Activated naive CD8-positive, alpha-beta T cell treated with anti-CD3 and anti-CD28 coated beads, Interleukin-2, amount 50 U/mL, for 24 hours (primary cell): ENCODE measurements around the gene OSBP2.
A peak's percentile ranks its signal among the peaks of the same experiment; 100 is the strongest.
"Not testable (repeated sequence)": the region's sequence is repeated elsewhere in the genome, so short reads cannot be mapped to it uniquely, and the experiment has no call there.

Experiments used
- ATAC-seq: fragments of 150-1000 bp; cut with Tn5 transposase; one replicate; pipeline ENCODE4 v1.10.0; 2021
- DNase-seq: peaks from one replicate; pipeline ENCODE4 v3.0.0; 2021
- H3K27ac Mint-ChIP-seq: one replicate; pipeline ENCODE4 v1.8.0; 2021; ENCODE audit warnings: mild to moderate bottlenecking, mixed read lengths
- H3K27me3 Mint-ChIP-seq: one replicate; pipeline ENCODE4 v1.8.0; 2021; ENCODE audit warnings: mixed read lengths
- H3K36me3 Mint-ChIP-seq: one replicate; pipeline ENCODE4 v1.8.0; 2021; ENCODE audit warnings: low read depth, mixed read lengths
- H3K4me1 Mint-ChIP-seq: one replicate; pipeline ENCODE4 v1.8.0; 2021; ENCODE audit warnings: mixed read lengths
- H3K4me3 Mint-ChIP-seq: one replicate; pipeline ENCODE4 v1.8.0; 2021; ENCODE audit warnings: mild to moderate bottlenecking, moderate library complexity, mixed read lengths
- H3K9me3 Mint-ChIP-seq: one replicate; pipeline ENCODE4 v1.8.0; 2021; ENCODE audit warnings: mixed read lengths

The OSBP2 gene

GRCh38 chr22:30718491-30718890 is 23.8 kb downstream of the OSBP2 start:
- Mint-ChIP-seq H3K27ac (no peak overlapping the region), H3K36me3 (no peaks in the 10 kb centered on the region), H3K9me3 (no peaks in the 10 kb centered on the region), H3K27me3 (no peaks in the 10 kb centered on the region), H3K4me1 (no peaks in the 10 kb centered on the region), H3K4me3 (no peak overlapping the region)
- ATAC-seq (no peak), DNase-seq (no peak)

GRCh38 chr22:30718938-30719337 is 24.3 kb downstream of the OSBP2 start:
- no peaks in the 10 kb centered on the region for H3K4me1 Mint-ChIP-seq
- no peak for ATAC-seq

GRCh38 chr22:30720263-30720837 is 25.7 kb downstream of the OSBP2 start:
- ATAC-seq, result no peak

More at GRCh38 chr22:30718938-30719337, 24.3 kb downstream of the OSBP2 start:
- Mint-ChIP-seq H3K36me3 (no peaks in the 10 kb centered on the region), H3K4me3 (no peak overlapping the region), H3K27ac (no peak overlapping the region), H3K9me3 (no peaks in the 10 kb centered on the region), H3K27me3 (no peaks in the 10 kb centered on the region)
- DNase-seq, result no peak

DNA sequence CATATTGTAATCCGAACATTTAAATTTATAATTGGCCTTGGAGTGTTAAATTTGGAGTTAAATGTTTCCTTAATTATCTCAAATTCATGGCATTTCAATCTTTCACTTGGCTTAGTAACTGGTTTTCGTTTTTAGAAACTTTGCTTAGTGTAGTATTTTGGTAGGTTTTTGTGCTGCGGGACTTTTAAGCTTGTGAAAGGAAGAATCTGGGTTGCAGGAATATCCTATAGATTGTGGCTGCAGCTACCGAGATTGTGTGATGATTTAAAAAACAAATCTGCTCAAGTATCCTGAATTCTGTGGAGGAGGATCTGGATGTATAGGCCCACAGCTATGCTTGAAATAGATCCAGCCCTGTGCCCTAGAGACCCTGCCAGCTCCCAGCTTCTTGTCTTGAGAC is 27.1 kb downstream of the OSBP2 start:
- H3K4me1 Mint-ChIP-seq, result no peaks in the 10 kb centered on the region
- H3K9me3 Mint-ChIP-seq, result no peaks in the 10 kb centered on the region
- H3K4me3 Mint-ChIP-seq, result no peak overlapping the region
- no peaks in the 10 kb centered on the region for H3K27me3 Mint-ChIP-seq
- no peak for DNase-seq
- H3K27ac Mint-ChIP-seq, result no peak overlapping the region
- no peaks in the 10 kb centered on the region for H3K36me3 Mint-ChIP-seq
- no peak for ATAC-seq

More at GRCh38 chr22:30720263-30720837, 25.7 kb downstream of the OSBP2 start:
- no peaks in the 10 kb centered on the region for H3K27me3 Mint-ChIP-seq
- no peaks in the 10 kb centered on the region for H3K36me3 Mint-ChIP-seq
- H3K27ac Mint-ChIP-seq, result no peak overlapping the region
- no peak for DNase-seq
- H3K4me1 Mint-ChIP-seq, result no peaks in the 10 kb centered on the region
- no peaks in the 10 kb centered on the region for H3K9me3 Mint-ChIP-seq
- H3K4me3 Mint-ChIP-seq, result no peak overlapping the region

DNA sequence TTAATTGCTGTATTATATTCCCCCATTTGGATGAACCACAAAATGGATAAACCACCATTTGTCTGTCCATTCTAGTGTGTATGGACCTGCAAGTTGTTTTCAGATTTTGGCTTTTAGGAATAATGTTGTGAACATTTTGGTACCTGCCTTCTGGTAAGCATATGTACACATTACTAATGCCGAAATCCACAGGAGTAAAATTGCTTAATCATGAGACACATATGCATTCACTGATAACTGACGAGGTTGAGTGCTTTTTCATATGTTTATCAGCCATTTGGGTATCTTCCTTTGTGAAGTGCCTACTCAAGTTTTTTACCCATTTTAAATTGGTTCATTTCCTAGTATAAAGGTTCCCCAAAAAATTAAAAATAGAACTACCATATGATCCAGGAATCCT is 34.2 kb downstream of the OSBP2 start:
- Mint-ChIP-seq H3K9me3 (no peaks in the 10 kb centered on the region), H3K4me1 (no peaks in the 10 kb centered on the region), H3K36me3 (no peaks in the 10 kb centered on the region), H3K27me3 (peaks cover 2% of the 10 kb centered on the region), H3K4me3 (no peak overlapping the region), H3K27ac (no peak overlapping the region)
- DNase-seq (no peak), ATAC-seq (no peak)

DNA sequence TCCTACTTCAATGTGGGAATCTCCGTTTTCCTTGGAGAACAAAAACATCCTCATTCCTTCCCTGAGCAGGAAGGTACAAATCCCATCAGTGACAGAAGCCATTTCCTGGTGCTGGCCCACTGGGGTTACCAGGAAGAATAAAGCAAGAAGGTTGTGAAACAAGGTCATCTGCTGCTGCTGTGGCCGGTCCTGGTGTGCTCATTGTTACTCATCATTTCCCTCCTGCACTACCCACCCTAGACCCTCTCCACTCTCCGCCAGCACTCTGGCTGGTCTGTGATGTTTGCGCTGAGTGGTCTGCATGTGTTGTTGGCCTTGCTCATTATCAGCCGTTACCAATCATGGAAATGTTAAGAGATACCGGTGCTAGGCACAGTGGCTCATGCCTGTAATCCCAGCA is 37.0 kb downstream of the OSBP2 start:
- H3K9me3 Mint-ChIP-seq, result no peaks in the 10 kb centered on the region
- H3K36me3 Mint-ChIP-seq, result no peaks in the 10 kb centered on the region
- ATAC-seq (no peak), DNase-seq (no peak)
- no peaks in the 10 kb centered on the region for H3K4me1 Mint-ChIP-seq
- H3K27ac Mint-ChIP-seq, result no peak overlapping the region
- no peak overlapping the region for H3K4me3 Mint-ChIP-seq
- peaks cover 2% of the 10 kb centered on the region for H3K27me3 Mint-ChIP-seq

- Mint-ChIP-seq H3K36me3 (no peaks in the 10 kb centered on the region), H3K4me1 (no peaks in the 10 kb centered on the region), H3K4me3 (no peak overlapping the region), H3K27ac (no peak overlapping the region), H3K9me3 (no peaks in the 10 kb centered on the region), H3K27me3 (peaks cover under 1% of the 10 kb centered on the region)
- no peak for DNase-seq
- no peak for ATAC-seq
Observed at GRCh38 chr22:30732426-30732825, 37.8 kb downstream of the OSBP2 start.

GRCh38 chr22:30733181-30733631 is 38.5 kb downstream of the OSBP2 start:
- no peaks in the 10 kb centered on the region for H3K9me3 Mint-ChIP-seq
- no peak overlapping the region for H3K27ac Mint-ChIP-seq
- H3K4me3 Mint-ChIP-seq, result no peak overlapping the region
- no peaks in the 10 kb centered on the region for H3K4me1 Mint-ChIP-seq
- no peak for ATAC-seq
- DNase-seq, result no peak
- no peaks in the 10 kb centered on the region for H3K36me3 Mint-ChIP-seq
- peaks cover 3% of the 10 kb centered on the region for H3K27me3 Mint-ChIP-seq

DNA sequence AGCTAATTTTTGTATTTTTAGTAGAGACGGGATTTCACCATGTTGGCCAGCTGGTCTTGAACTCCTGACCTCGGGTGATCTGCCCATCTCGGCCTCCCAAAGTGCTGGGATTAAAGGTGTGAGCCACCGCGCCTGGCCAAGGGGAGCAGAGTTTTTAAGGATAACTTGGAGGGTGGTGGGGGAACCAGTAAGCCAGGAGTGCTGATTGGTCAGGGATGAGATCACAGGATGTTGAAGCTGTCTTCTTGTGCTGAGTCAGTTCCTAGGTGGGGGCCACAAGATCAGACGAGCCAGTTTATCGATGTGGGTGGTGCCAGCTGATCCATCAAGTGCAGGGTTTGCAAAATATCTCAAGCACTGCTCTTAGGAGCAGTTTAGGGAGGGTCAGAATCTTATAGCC is 45.3 kb downstream of the OSBP2 start:
- H3K36me3 Mint-ChIP-seq, H3K9me3 Mint-ChIP-seq, H3K4me3 Mint-ChIP-seq, ATAC-seq, DNase-seq: not testable (repeated sequence)
- H3K27ac Mint-ChIP-seq, result peak overlapping the region; percentile 55
- H3K27me3 Mint-ChIP-seq, result peaks cover 12% of the 10 kb centered on the region
- peaks cover 36% of the 10 kb centered on the region for H3K4me1 Mint-ChIP-seq

DNA sequence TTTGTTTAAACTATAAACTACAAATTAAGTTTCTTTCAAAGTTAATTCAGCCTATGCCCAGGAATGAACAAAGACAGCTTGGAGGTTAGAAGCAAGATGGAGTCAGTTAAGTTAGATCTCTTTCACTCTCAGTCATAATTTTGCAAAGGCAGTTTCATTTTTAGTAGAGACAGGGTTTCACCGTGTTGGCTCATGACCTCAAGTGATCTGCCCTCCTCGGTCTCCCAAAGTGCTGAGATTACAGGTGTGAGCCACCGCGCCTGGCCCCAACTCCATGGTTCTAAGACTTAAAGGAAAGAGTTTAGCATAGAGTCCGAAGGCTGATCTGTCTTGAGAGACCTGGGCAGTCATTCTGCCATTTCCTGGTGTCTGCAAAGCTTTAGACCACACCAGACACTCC is 45.8 kb downstream of the OSBP2 start:
- H3K27ac Mint-ChIP-seq, result peak overlapping the region; percentile 55
- not testable (repeated sequence) for H3K9me3 Mint-ChIP-seq, H3K36me3 Mint-ChIP-seq, H3K4me3 Mint-ChIP-seq
- DNase-seq, result peak; percentile 14
- H3K27me3 Mint-ChIP-seq, result peaks cover 12% of the 10 kb centered on the region
- peak; percentile 66 for ATAC-seq
- peaks cover 36% of the 10 kb centered on the region for H3K4me1 Mint-ChIP-seq

DNA sequence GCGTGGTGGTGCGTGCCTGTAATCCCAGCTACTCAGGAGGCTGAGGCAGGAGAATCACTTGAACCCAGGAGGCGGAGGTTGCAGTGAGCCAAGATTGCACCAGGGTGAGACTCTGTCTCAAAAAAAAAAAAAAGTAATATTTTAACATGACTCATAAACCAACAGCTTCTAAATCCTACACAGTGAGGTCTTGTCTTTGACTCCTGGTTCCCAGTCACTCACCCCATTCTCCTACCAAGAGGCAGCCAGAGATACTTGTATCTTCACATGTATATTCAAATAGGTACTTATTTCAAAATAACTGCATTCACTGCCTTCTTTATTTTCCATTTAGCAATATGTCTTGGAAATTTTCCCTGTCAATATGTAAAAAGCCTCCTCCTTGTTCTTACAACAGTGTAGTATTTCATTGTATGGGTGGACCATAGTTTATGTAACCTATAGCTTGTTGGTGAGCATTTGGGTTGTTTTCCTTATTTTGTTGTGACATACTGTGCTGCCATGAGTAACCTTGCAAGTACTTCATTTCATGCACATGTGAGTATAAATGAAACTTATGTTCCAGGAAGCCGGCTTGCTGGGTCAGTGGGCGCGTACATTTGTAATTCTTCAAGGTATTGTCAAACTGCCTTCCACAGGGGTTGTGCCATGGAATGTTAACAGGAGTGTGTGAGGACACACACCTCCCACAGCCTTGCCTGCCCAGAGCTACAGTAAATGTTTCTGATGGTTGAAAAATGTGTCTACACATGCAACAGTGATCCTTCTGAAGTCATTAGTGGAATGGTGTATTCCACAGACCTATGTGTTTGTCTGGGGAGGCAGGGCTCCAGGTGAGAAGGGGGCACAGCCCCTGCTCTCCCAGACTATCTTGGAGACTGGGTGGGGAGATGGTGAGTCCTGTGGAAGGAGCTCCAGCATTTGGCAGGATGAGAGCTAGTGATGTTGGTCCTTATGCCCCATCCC is 47.9 kb downstream of the OSBP2 start:
- Mint-ChIP-seq H3K27ac (peak overlapping the region; percentile 45), H3K4me1 (peaks cover 41% of the 10 kb centered on the region), H3K4me3 (no peak overlapping the region), H3K36me3 (no peaks in the 10 kb centered on the region), H3K27me3 (peaks cover 11% of the 10 kb centered on the region), H3K9me3 (no peaks in the 10 kb centered on the region)
- ATAC-seq (peak; percentile 39), DNase-seq (no peak)

DNA sequence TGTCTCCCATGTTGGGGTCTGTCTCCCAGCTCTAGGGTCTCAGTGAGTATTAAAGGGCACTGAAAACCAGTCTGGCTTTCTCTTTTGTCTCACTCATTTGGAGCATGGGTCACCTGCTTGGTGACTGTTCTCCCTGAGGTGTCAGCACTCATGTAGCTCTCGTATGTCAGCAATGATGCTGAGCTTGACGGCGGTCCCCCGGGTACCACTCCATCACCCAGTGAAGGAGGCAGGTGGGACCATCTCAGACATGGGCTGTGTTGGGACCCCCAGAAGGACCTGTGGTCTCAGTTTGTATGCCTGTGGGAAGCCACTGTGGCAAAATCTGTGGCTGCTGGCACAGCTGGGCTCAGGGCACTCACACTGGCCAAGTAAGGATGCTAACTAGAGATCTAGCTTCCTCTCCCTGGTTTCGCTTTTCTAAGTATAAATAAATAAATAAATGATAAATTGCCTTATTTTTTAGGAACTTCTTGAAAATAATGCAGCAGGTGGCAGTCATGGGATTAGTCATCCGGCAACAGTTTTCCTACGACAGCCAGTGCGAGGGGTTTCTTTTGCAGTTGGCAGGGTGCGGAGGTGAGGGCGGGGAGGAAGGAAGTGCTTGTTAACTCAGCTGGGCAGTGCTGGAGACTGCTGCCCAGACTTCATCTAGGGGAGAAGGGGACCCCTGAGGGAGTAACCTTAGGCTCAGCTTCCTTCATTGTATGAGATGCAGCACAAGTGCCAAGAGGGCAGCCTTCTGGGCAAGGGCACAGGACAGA is 48.8 kb downstream of the OSBP2 start:
- ATAC-seq (peak; percentile 35), DNase-seq (no peak)
- no peak overlapping the region for H3K27ac Mint-ChIP-seq
- no peaks in the 10 kb centered on the region for H3K9me3 Mint-ChIP-seq
- H3K4me3 Mint-ChIP-seq, result no peak overlapping the region
- peaks cover 41% of the 10 kb centered on the region for H3K4me1 Mint-ChIP-seq
- peaks cover 9% of the 10 kb centered on the region for H3K27me3 Mint-ChIP-seq
- H3K36me3 Mint-ChIP-seq, result no peaks in the 10 kb centered on the region

DNA sequence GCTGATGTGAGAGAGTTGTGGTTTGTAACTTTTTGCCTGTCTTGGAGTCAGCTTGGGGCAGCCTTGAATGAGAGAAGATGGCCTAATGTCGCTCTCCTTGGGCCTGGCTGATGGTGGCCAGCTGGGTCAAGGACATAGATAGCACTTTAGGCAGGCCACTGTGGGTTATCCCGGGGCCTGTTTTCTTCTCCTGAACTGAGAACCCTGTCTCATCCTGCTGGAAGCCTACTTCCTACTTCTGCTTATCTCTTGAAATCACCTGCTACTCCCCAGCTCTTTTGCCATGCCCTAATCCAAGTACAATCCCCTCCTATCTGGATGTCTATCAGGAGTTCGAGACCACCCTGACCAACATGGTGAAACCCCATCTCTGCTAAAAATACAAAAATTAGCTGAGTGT is 49.5 kb downstream of the OSBP2 start:
- no peak overlapping the region for H3K27ac Mint-ChIP-seq
- peaks cover 41% of the 10 kb centered on the region for H3K4me1 Mint-ChIP-seq

DNA sequence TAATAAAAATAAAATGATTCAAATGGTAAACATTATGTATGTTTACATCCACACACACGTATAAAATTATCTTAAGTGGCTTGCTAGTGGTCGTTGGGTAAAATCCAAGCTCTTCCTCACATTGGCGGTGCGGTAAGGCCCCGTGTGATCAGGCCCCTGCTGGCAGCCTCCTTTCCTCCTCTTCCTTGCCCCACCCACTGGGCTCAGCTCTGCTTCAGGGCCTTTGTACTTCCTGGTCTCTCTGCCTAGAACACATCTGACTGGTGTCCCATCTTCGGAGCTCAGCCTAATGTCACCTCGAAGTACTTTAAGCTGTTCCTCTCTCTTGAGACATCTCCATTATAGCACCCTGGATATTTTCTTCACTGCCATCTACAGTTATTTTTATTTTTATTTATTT is 52.8 kb downstream of the OSBP2 start:
- no peaks in the 10 kb centered on the region for H3K9me3 Mint-ChIP-seq
- no peak overlapping the region for H3K27ac Mint-ChIP-seq
- DNase-seq (no peak), ATAC-seq (no peak)
- H3K4me1 Mint-ChIP-seq, result peaks cover 20% of the 10 kb centered on the region
- no peaks in the 10 kb centered on the region for H3K36me3 Mint-ChIP-seq
- no peaks in the 10 kb centered on the region for H3K27me3 Mint-ChIP-seq
- H3K4me3 Mint-ChIP-seq, result no peak overlapping the region

More for the DNA sequence above, 49.5 kb downstream of the OSBP2 start:
- no peaks in the 10 kb centered on the region for H3K9me3 Mint-ChIP-seq
- no peak overlapping the region for H3K4me3 Mint-ChIP-seq
- no peaks in the 10 kb centered on the region for H3K36me3 Mint-ChIP-seq
- DNase-seq, result no peak
- no peak for ATAC-seq
- peaks cover 7% of the 10 kb centered on the region for H3K27me3 Mint-ChIP-seq
